OCI-LY3 (cell line): ENCODE results near the gene GBA2.

Source experiments
- H2AFZ ChIP-seq: fragments of 200-600, 300-600 bp; shearing (Covaris generic); 2 replicates; pipeline ENCODE4 v1.6.0; 2014; ENCODE audit warnings: antibody characterized with exemption, low read depth, low read length
- H3K27ac ChIP-seq: fragments of 200-600, 300-600 bp; sonication (generic); 2 replicates; pipeline ENCODE4 v1.5.1; 2014; ENCODE audit warnings: mild to moderate bottlenecking, low read length, moderate library complexity, mixed read lengths
- H3K27me3 ChIP-seq: fragments of 200-600, 300-600 bp; sonication (generic); 2 replicates; pipeline ENCODE4 v1.6.1; 2014; ENCODE audit warnings: low read depth, low read length, mixed read lengths
- H3K36me3 ChIP-seq: fragments of 200-600, 300-600 bp; sonication (generic); replicated peaks from 2 replicates; pipeline ENCODE3; 2014; ENCODE audit warnings: low read depth, low read length, mixed read lengths
- H3K4me1 ChIP-seq: fragments of 300-600, 200-600 bp; sonication (generic); 2 replicates; pipeline ENCODE4 v1.6.1; 2014; ENCODE audit warnings: low read length, mixed read lengths
- H3K4me2 ChIP-seq: fragments of 200-600, 300-600 bp; sonication (generic); 2 replicates; pipeline ENCODE4 v1.6.1; 2014; ENCODE audit warnings: low read length, mixed read lengths
- H3K4me3 ChIP-seq: fragments of 300-600, 200-600 bp; sonication (generic); 2 replicates; pipeline ENCODE4 v1.5.1; 2014; ENCODE audit warnings: antibody characterized with exemption, mild to moderate bottlenecking, low read length, moderate library complexity
- H3K79me2 ChIP-seq: fragments of 300-600, 200-600 bp; shearing (Covaris generic); 2 replicates; pipeline ENCODE4 v1.6.1; 2014; ENCODE audit warnings: mild to moderate bottlenecking, low read length, mixed read lengths
- H3K9ac ChIP-seq: fragments of 300-600, 200-600 bp; shearing (Covaris generic); 2 replicates; pipeline ENCODE4 v1.6.0; 2014; ENCODE audit warnings: mild to moderate bottlenecking, low read length, moderate library complexity
- H3K9me3 ChIP-seq: fragments of 200-600, 300-600 bp; shearing (Covaris generic); 2 replicates; pipeline ENCODE4 v1.6.1; 2014; ENCODE audit warnings: low read length, mixed read lengths; ENCODE audit not compliant: insufficient read depth
- H4K20me1 ChIP-seq: fragments of 200-600, 300-600 bp; sonication (generic); 2 replicates; pipeline ENCODE4 v1.6.1; 2016; ENCODE audit warnings: low read length, mixed read lengths; ENCODE audit not compliant: insufficient read depth
- EZH2phosphoT487 ChIP-seq: fragments of 200-600 bp; shearing (Covaris generic); IDR thresholded peaks from 2 replicates; pipeline ENCODE4 v1.6.1; 2018; ENCODE audit warnings: antibody characterized with exemption, mixed run types, low read depth
- TF ChIP-seq, protein P1 (sequence below): fragments of 200-600, 300-600 bp; sonication (generic); IDR thresholded peaks from 2 replicates; pipeline ENCODE4 v1.5.1; 2014; ENCODE audit warnings: antibody characterized with exemption, low read length, low read depth

Gene GBA2

GRCh38 chr9:35790025-35790384 lies 41.0 kb upstream of the GBA2 start:
- H3K27me3 ChIP-seq = no peaks in the 10 kb centered on the region
- H3K27ac ChIP-seq = no peak overlapping the region
- no peaks in the 10 kb centered on the region for H3K79me2 ChIP-seq
- H3K4me2 ChIP-seq = no peak overlapping the region
- H3K9ac ChIP-seq = no peak overlapping the region
- no peak overlapping the region for H2AFZ ChIP-seq
- H4K20me1 ChIP-seq = no peaks in the 10 kb centered on the region
- no peak for TF ChIP-seq EZH2phosphoT487
- TF ChIP-seq, protein P1, sequence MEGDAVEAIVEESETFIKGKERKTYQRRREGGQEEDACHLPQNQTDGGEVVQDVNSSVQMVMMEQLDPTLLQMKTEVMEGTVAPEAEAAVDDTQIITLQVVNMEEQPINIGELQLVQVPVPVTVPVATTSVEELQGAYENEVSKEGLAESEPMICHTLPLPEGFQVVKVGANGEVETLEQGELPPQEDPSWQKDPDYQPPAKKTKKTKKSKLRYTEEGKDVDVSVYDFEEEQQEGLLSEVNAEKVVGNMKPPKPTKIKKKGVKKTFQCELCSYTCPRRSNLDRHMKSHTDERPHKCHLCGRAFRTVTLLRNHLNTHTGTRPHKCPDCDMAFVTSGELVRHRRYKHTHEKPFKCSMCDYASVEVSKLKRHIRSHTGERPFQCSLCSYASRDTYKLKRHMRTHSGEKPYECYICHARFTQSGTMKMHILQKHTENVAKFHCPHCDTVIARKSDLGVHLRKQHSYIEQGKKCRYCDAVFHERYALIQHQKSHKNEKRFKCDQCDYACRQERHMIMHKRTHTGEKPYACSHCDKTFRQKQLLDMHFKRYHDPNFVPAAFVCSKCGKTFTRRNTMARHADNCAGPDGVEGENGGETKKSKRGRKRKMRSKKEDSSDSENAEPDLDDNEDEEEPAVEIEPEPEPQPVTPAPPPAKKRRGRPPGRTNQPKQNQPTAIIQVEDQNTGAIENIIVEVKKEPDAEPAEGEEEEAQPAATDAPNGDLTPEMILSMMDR = no peak
- H3K4me1 ChIP-seq = peaks cover 47% of the 10 kb centered on the region
- H3K9me3 ChIP-seq = no peaks in the 10 kb centered on the region
- H3K36me3 ChIP-seq = no peaks in the 10 kb centered on the region
- no peak overlapping the region for H3K4me3 ChIP-seq

DNA sequence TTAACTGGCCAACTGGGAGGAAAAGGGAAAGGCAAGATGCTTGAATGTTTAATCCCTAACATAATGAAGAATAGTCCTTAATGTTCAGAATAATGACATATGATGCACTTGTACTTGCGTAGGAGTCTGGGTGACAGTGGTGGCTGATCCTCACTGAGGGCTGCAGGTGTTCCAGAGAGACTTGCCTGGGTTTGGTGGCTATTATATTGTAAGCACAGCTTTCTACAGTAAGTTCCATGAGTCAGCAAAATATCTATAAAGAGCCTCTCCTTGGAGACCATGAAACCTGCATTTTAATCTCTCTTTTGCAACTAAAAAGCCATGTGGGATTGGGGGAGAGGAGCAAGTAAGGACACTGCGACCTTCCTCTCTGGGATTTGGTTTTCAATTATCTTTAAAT lies 40.5 kb upstream of the GBA2 start:
- TF ChIP-seq, protein P1 = no peak
- TF ChIP-seq EZH2phosphoT487 = no peak
- Histone ChIP-seq H4K20me1 (no peaks in the 10 kb centered on the region), H3K9me3 (no peaks in the 10 kb centered on the region), H3K36me3 (no peaks in the 10 kb centered on the region), H3K4me1 (peaks cover 50% of the 10 kb centered on the region), H3K79me2 (no peaks in the 10 kb centered on the region), H3K27ac (no peak overlapping the region), H3K4me2 (no peak overlapping the region), H3K27me3 (no peaks in the 10 kb centered on the region), H3K9ac (no peak overlapping the region), H3K4me3 (no peak overlapping the region), H2AFZ (no peak overlapping the region)

DNA sequence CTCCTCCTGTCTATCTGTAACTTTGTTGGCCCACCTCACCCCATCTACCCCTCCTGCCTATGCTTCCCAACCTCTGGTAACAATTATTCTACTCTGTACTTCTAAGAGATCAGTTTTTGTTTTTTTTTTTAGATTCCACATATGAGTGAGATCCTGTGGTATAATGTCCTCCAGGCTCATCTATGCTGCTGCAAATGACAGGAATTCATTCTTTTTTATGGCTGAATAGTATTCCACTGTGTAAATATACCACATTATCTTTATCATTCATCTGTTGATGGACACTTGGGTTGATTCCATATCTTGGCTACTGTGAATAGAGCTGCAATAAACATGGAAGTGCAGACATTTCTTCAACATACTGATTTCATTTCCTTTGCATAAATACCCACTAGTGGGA lies 34.4 kb upstream of the GBA2 start:
- peaks cover 4% of the 10 kb centered on the region for H3K36me3 ChIP-seq
- TF ChIP-seq, protein P1 = no peak
- no peak for TF ChIP-seq EZH2phosphoT487
- H3K4me2 ChIP-seq = no peak overlapping the region
- H2AFZ ChIP-seq = no peak overlapping the region
- H4K20me1 ChIP-seq = no peaks in the 10 kb centered on the region
- H3K9me3 ChIP-seq = no peaks in the 10 kb centered on the region
- no peaks in the 10 kb centered on the region for H3K27me3 ChIP-seq
- H3K27ac ChIP-seq = no peak overlapping the region
- no peak overlapping the region for H3K4me3 ChIP-seq
- no peak overlapping the region for H3K9ac ChIP-seq
- H3K4me1 ChIP-seq = peaks cover 23% of the 10 kb centered on the region
- no peaks in the 10 kb centered on the region for H3K79me2 ChIP-seq

DNA sequence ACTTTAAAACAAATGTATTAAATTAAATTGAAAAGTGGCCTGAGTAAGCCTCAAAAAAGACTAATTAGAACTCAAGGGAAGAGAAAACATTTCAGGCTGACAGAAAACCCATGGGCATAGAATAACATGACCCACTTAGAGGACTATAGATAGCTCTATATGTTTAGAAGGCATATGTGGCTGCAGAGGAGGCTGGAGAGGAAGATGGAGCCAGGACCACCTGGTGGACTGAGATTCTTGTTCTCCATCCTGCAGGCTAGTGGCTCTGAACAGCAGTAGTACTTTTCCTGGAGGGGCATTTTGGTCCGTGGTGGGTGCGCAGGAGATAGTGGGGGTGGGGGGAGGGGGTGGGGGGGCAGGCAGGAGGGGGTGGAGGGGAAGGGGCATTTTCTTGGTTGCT lies 32.0 kb upstream of the GBA2 start:
- H3K36me3 ChIP-seq = peaks cover 4% of the 10 kb centered on the region
- H3K27ac ChIP-seq = no peak overlapping the region
- peaks cover 19% of the 10 kb centered on the region for H3K4me1 ChIP-seq
- no peaks in the 10 kb centered on the region for H4K20me1 ChIP-seq
- no peak for TF ChIP-seq EZH2phosphoT487
- TF ChIP-seq, protein P1 = no peak
- H3K4me3 ChIP-seq = no peak overlapping the region
- H3K79me2 ChIP-seq = no peaks in the 10 kb centered on the region
- no peak overlapping the region for H3K4me2 ChIP-seq
- H3K9me3 ChIP-seq = no peaks in the 10 kb centered on the region
- no peak overlapping the region for H2AFZ ChIP-seq
- no peaks in the 10 kb centered on the region for H3K27me3 ChIP-seq
- no peak overlapping the region for H3K9ac ChIP-seq
